HG02610 (cell line): ENCODE results near the gene SELENOW.
"Not testable (repeated sequence)": the region's sequence is repeated elsewhere in the genome, so short reads cannot be mapped to it uniquely, and the experiment has no call there.

Source experiments
- ATAC-seq: cut with Tn5 transposase; IDR thresholded peaks from one replicate; pipeline ENCODE4 v1.9.1; 2021; ENCODE audit warnings: mild to moderate bottlenecking, moderate library complexity; ENCODE audit not compliant: unreplicated experiment

Gene SELENOW

DNA sequence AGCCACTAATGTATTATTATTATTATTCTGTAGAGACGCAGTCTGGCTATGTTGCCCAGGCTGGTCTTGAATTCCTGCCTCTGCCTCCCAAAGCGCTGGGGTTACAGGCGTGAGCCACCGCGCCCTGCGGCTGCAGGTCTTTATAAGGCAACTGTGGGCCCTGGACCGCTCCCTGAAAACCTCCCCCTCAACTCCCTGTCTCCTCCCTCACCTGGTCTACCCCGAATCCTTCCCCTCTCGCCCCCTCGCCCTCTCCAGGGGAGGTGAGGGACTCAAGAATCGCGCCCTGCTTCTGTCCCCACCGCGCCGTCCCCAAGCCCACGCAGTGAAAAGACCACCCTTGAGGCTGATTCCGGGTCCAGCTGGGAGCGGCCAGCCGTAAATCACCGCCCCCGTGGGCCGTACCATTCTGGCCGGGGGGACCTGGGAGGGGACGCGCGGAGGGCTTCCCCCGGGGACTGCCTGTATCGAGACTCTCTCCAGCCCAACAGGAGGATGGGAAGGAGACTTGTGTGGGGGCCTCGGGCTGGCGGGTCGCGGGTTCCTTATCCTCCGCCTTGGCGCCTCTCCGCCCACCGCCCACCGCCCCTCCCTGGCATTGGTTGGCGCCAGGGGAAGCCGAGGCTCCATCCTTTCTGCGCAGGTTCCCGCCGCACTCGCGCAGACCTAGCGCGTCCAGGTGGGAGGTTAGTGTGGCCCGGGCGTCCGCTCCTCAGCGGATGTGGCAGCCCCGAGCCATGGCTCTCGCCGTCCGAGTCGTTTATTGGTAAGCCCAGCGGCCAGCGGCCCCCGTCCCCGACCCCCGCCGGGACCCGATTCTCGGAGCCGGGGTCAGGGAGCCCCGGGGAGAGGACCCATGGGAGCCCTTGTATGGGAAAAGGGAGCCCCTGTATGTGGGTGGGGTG, at the start of gene SELENOW:
TSS of gene SELENOW (plus strand) at position 655 of the 905 bp plus-strand sequence. CDS start at position 738, 83 bp downstream.
- ATAC-seq = peak; percentile 81

DNA sequence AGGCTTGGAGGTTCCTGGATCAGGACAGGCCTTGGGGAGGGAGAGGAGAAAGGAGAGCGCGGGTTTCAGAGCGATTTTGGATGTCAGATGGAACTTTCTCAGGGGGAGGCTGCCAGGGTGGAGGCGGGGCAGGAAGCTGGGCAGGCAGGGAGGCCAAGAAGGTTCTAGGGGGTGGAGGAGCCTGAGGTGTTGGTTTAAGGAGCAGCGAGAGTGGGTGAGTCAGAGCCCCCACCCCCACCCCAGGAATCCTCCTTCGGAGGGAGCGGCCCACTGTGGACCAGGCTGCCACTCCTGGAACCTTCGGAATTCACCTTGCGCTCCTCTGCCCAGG, 49.1 kb upstream of the SELENOW start:
- no peak for ATAC-seq

DNA sequence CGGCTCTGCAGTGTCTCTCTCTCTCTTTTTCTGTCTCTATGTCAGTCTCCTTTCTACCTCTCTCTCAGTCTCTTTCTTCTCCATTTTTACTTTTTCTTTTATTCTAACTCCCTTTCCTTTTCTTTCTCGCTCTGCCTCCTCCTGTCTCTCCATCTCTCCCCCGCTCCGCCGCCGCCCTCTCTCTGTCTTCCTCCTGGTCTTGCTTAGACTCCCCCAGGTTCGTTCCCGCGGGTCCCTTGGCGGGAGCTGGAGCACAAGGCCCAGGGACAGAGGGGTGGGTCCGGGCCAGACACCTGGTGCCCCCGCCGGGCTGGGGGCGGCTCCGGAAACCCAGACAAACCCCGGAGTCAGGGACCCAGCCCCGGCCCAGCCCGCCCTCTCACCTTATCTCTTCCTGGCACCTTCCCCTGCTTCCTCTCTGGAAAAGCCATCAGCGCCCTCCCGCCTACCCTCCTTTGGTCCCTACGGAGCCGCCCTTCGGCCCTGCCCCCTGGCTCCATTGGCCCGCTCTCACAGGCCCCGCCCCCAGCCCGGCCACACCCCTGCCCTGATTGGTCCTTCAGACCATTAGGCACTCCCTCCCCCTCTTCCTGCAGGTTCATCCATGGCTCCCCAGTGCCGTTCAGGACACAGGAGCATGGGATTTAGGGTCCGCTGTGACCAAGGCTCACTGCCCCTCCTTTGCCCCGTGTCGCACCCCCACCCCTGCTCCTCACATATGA, 48.5 kb upstream of the SELENOW start:
- no peak for ATAC-seq

DNA sequence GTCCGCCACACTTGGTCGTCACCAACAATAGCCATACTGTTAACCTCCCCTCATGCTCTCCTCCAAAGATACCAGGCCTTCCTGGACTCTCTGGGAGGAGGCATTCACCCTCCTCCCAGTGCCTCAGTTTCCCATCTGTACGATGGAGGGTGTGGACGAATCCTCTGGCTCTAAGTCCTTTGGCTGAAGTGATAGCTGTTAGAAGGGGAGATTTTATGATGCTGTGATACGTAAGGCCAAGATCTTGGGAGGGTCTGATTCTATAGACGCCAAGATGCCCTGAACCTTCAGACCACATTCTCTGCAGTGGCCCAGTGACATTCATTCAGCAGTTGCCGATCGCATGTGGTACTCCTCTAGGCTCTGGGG, 48.0 kb upstream of the SELENOW start:
- no peak for ATAC-seq

DNA sequence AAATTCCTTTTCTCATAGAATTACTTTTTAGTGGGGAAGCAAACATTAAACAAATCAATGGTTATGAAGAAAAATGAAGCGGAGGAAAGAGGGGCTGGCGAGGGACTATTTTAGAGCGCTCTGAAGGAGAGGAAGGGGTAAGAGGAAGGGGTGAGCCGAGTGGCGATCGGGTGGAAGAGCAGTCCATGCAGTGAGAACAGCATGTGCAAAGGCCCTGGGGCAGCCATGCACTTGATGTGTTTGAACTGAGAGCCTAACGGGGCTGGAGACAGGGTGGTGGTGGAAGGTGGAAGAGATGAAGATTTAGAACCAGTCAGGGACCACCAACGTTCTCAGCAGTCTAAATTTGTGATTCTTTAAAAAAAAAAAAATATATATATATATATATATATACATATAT, 47.6 kb upstream of the SELENOW start:
- no peak for ATAC-seq

DNA sequence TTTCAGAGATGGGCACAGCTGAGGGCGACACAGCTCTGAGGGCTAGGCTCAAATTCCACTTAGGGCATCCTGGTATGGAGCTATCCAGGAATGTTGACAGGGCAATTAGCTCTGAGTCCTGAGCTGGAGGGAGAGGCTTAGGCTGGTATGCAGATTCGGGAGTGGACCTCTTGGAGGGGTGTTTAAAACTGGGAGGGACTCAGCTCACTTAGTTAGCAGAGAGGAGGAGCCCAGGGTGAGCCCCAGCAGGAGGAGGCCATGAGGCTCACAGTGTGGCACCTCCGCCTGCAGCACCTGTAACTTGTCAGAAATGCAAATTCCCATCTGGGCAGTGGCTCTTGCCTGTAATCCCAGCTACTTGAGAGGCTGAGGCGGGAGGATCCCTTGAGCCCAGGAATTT, 43.4 kb upstream of the SELENOW start:
- no peak for ATAC-seq

DNA sequence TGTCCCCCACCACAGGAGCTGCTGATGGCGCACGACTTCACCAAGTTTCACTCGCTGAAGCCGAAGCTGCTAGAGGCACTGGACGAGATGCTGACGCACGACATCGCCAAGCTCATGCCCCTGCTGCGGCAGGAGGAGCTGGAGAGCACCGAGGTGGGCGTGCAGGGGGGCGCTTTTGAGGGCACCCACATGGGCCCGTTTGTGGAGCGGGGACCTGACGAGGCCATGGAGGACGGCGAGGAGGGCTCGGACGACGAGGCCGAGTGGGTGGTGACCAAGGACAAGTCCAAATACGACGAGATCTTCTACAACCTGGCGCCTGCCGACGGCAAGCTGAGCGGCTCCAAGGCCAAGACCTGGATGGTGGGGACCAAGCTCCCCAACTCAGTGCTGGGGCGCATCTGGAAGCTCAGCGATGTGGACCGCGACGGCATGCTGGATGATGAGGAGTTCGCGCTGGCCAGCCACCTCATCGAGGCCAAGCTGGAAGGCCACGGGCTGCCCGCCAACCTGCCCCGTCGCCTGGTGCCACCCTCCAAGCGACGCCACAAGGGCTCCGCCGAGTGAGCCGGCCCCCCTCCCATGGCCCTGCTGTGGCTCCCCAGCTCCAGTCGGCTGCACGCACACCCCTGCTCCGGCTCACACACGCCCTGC, 37.5 kb upstream of the SELENOW start:
- no peak for ATAC-seq

DNA sequence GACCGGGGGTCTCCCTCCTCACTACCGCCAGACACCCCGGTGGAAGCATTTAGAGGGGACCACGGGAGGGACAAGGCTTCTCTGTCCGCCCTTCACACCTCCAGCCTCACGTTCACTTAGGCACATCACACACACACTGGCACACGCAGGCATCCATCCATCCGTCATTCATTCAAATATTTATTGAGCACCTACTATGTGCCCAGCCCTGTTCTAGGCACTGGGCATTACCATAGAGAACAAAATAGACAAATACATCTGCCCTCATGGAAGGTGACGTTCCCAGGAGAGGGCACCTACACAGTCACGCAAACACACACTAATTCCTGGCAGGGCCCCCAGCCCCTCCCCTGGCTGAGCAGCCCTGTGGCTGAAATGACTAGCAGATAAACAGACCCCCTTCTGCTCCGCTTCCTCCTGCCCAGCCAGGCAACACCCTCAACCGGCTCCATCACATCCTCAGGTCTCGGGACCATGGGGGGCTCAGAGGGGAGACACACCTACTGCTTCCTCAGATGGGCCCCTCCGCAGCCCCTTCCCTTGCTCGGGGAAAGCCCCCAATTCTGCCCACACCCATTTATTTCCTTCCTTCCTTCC, 36.9 kb upstream of the SELENOW start:
- no peak for ATAC-seq

DNA sequence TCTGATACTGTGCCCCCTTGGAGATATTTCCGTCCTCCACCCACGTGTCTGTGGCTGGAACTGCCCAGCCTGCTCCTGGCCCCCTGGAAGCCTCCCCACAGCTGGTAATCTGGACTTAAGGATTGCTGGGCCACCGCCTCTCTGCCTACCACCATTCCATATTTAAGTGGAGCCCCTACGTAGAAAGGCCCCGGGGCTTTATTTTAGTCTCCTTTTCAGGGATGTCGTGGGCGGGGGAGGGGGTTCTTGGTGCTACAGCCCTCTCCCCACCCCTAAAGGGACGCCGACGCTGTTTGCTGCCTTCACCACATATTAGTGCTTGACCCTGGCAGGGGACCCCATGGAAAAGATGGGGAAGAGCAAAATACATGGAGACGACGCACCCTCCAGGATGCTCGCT, 35.9 kb upstream of the SELENOW start:
- ATAC-seq = no peak

DNA sequence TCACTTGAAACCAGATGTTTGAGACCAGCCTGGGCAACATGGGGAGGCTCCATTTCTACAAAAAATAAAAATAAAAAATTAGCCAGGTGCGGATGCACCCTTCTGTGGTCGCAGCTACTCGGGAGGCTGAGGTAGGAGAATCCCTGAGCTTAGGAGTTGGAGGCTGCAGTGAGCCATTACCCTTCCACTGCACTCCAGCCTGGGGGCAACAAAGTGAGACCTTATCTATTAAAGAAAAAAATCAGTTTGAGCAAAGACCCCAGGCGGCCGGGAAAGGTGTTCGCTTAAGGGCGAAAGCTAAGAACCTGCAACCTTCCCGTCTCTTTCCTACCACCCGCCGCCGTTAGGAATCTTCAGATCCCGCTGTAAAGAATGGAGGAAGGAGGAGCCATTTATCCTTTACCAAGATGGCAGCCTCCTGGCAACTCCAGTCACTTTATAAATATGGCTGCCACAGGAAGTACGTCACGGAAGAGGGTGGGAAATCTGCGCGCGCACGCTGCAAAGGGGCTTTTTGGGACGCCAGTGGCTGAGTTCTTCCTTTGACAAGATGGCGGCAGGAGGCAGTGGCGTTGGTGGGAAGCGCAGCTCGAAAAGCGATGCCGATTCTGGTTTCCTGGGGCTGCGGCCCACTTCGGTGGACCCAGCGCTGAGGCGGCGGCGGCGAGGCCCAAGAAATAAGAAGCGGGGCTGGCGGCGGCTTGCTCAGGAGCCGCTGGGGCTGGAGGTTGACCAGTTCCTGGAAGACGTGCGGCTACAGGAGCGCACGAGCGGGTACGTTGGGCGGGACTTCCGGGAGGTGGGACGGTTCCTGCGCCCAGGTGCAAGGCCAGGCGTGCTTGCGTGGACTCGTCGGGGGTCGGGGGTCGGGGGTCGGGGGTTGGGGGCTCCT, 33.2 kb upstream of the SELENOW start, which contains the start of gene NOP53:
TSS of gene NOP53 (plus strand) at position 537 of the 892 bp plus-strand sequence. CDS start at position 551, 14 bp downstream.
- peak; percentile 60 for ATAC-seq

DNA sequence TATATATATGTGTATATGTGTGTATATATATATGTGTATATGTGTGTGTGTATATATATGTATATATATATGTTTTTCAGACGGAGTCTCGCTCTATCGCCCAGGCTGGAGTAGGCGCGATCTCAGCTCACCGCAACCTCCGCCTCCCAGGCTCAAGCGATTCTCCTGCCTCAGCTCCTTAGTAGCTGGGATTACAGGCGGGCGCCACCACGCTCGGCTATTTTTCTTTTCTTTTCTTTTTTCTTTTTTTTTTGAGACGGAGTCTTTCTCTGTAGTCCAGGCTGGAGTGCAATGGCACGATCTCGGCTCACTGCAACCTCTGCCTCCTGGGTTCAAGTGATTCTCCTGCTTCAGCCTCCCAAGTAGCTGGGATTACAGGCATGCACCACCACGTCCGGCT, 32.4 kb upstream of the SELENOW start:
- ATAC-seq = not testable (repeated sequence)

DNA sequence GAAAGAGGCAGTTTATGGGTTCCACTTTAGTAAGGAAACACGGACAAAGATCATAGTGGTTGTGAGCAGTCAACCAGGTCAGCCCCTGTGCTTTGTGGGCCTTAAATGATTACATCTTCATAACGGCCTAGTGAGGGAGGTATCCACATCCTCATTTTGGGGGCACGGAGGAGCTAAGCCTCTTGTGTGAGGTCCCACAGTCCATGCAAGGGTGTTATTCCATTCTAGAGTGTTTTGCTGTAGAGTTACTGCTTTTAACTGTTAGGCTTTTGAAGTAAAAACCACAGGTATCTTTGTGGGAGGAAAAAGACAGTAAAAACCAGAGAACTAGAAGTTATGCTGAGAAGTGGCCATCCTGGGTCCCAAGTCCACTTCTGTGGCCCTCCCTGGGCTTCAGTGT, 29.2 kb upstream of the SELENOW start:
- no peak for ATAC-seq

DNA sequence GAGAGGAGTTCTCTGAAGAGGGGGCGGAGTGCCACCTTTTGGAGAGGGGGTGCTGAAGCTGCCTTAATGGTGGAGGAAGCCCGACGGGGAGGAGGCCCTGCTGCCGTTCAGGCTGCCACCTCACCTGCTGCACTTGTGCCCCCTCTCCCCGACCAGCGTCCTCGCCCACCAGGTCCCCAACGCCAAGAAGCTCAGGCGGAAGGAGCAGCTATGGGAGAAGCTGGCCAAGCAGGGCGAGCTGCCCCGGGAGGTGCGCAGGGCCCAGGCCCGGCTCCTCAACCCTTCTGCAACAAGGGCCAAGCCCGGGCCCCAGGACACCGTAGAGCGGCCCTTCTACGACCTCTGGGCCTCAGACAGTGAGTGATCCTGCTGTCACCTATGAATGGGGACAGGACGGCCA, 27.8 kb upstream of the SELENOW start:
- no peak for ATAC-seq

DNA sequence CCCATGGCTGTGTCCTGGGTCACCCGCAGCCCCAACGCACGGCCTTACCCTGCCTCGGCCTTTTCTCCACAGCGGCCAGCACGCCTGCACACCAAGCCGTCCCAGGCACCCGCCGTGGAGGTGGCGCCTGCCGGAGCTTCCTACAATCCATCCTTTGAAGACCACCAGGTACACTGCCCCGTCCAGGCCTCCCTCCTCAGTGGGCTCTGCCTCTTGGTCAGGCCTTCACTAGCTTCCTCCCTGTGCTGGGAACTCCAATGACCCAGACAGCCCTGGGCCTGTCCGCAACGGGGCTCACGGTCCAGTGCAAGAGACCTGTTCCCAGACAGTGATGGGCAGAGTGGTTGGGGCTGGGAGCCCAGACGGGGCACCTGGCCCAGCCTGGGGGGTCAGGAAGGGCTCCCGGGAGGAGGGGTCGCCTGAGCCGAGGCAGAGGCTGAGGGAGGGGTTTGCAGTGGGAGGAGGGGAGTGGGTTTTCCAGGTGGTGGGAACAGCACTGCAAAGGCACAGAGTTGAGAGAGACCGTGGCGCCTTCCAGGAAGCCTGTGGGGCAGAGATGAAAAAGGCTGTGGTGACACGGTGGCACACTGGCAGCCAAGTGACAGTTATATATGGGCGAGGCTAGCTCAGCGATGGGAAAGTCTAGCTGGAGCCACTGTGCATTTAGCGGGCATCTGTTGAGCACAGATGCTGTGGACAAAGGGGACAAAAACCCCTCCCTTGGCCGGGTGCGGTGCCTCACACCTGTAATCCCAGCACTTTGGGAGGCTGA, 25.9 kb upstream of the SELENOW start:
- ATAC-seq = no peak

DNA sequence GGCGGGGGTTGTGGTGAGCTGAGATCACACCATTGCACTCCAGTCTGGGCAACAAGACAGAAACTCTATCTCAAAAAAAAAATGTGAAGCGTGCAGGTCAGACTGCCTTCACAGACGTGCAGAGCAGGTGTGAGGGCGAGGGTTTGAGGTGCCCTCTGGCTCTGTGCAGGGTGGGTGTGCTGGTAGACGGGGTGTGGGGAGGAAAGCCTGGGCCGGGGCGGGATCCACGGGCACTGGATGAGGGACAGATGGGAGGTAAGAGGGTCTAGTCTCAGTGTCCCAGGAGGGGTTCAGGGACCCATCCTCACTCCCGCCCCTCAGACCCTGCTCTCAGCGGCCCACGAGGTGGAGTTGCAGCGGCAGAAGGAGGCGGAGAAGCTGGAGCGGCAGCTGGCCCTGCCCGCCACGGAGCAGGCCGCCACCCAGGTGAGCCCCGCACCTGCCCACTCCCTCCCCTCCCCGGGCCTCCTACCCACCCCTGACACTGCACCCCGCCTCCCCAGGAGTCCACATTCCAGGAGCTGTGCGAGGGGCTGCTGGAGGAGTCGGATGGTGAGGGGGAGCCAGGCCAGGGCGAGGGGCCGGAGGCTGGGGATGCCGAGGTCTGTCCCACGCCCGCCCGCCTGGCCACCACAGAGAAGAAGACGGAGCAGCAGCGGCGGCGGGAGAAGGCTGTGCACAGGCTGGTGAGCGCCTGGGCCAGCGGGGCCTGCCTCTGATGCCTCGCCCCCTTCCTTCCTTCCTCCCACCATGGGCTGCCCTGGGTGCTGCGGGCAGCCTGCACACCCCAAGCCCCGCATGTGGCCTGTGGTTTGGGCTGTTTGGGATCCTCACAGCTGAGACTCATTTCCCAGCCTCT, 24.1 kb upstream of the SELENOW start:
- ATAC-seq = no peak

DNA sequence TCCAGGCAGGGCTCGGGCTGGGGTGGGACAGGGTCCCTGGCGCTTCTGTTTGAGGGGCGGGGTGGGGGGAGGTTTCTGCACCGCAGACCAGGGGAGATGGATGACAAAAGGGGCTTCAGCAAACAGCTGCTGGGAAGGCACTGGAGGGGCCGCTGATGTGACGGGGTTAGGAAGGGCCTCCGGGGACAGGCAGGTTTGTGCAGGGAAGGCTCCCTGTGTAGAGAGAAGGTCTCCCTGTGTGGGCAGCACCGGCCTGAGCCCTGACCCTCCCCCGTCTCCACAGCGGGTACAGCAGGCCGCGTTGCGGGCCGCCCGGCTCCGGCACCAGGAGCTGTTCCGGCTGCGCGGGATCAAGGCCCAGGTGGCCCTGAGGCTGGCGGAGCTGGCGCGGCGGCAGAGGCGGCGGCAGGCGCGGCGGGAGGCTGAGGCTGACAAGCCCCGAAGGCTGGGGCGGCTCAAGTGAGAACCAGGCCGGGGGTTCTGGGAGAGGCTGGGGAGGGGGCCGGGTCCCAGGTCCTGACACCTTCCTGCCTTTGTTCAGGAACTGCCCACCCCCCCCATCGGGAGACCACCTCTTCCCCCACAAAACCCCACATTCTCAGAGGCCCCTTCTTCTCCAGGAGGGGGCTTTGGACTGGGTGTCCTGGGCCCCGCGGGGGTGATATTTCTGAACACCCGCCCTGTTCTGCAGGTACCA, 23.3 kb upstream of the SELENOW start:
- ATAC-seq = no peak

DNA sequence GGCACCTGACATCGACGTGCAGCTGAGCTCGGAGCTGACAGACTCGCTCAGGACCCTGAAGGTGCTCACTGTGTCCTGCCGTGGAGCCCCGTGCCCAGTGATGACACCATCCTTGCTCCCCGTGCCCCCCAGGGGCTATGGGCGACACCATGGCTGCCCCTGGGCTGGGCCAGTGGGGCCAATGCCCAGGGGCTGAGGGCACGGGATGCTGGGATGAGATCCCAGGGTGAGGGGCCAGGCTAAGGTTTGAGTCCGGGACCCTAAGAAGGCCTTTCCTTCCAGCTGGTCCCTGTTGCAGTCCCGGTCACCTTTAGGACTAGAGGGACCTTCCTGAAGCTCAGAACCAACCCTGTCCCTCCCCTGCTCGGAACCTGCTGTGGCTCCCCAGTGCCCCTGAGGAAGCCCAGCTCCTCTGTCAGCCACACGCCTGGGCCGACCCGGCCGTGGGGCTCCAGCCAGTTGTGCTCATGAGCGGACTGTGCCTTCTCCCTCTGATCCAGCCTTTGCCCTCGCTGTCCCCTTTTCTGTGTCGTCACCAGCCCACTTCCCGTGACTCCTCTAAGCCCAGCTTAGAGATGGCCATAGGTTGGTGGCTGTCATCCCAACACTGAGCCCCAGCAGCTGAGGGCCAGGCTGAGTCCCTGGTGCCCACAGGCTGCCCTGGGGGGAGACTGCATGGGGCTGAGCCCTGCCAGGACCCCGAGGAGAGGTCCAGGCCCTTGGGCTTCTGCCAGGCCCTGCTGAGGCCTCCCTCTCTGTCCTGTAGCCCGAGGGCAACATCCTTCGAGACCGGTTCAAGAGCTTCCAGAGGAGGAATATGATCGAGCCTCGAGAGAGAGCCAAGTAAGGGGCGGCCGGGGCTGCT, 22.5 kb upstream of the SELENOW start:
- no peak for ATAC-seq
